ENCODE data around the gene SGIP1.
"Not testable (repeated sequence)": the region's sequence is repeated elsewhere in the genome, so short reads cannot be mapped to it uniquely, and the experiment has no call there.

The SGIP1 gene

GRCh38 chr1:66728021-66728420 is 194.1 kb downstream of the SGIP1 start:
- TF ChIP-seq CTCF (IDR thresholded peaks at IDR 0.05) = no peak
- no peaks in the 10 kb centered on the region for H3K9me3 ChIP-seq
- peaks cover 23 to 29% of the 10 kb centered on the region in 2 experiments for H3K4me1 ChIP-seq (ENCODE audit: control insufficient read depth in 1 of 2, insufficient read depth in 1 of 2, low read depth in 1 of 2, low read length in 1 of 2)
- H3K4me3 ChIP-seq (ENCODE audit: low read depth in 1 of 2, low read length in 1 of 2) = no peak overlapping the region
- H3K36me3 ChIP-seq = no peaks in the 10 kb centered on the region
- no peak overlapping the region for H3K27ac ChIP-seq
- no peaks in the 10 kb centered on the region for H3K27me3 ChIP-seq

GRCh38 chr1:66728716-66729115 is 194.8 kb downstream of the SGIP1 start:
- not testable (repeated sequence) for H3K4me3 ChIP-seq (ENCODE audit: low read depth in 1 of 2, low read length in 1 of 2); H3K9me3 ChIP-seq; H3K36me3 ChIP-seq; H3K27ac ChIP-seq; H3K27me3 ChIP-seq
- H3K4me1 ChIP-seq (ENCODE audit: control insufficient read depth in 1 of 2, insufficient read depth in 1 of 2, low read depth in 1 of 2, low read length in 1 of 2) = peaks cover 30 to 36% of the 10 kb centered on the region in 2 experiments

GRCh38 chr1:66729119-66729518 is 195.2 kb downstream of the SGIP1 start:
- no peak overlapping the region for H3K4me3 ChIP-seq (ENCODE audit: low read depth in 1 of 2, low read length in 1 of 2)
- no peaks in the 10 kb centered on the region for H3K27me3 ChIP-seq
- peaks cover 30 to 37% of the 10 kb centered on the region in 2 experiments for H3K4me1 ChIP-seq (ENCODE audit: control insufficient read depth in 1 of 2, insufficient read depth in 1 of 2, low read depth in 1 of 2, low read length in 1 of 2)
- no peaks in the 10 kb centered on the region for H3K9me3 ChIP-seq
- no peak for TF ChIP-seq CTCF (IDR thresholded peaks at IDR 0.05)
- no peak overlapping the region for H3K27ac ChIP-seq
- no peaks in the 10 kb centered on the region for H3K36me3 ChIP-seq

- Histone ChIP-seq H3K4me3 (ENCODE audit: low read depth in 1 of 2, low read length in 1 of 2) (no peak overlapping the region), H3K27ac (no peak overlapping the region)
- TF ChIP-seq CTCF (IDR thresholded peaks at IDR 0.05) = no peak
Measured at GRCh38 chr1:66729523-66729922, 195.6 kb downstream of the SGIP1 start.

GRCh38 chr1:66730462-66730861 is 196.5 kb downstream of the SGIP1 start:
- Histone ChIP-seq H3K27ac (no peak overlapping the region), H3K4me1 (ENCODE audit: control insufficient read depth in 1 of 2, insufficient read depth in 1 of 2, low read depth in 1 of 2, low read length in 1 of 2) (peaks cover 30 to 37% of the 10 kb centered on the region in 2 experiments), H3K9me3 (no peaks in the 10 kb centered on the region), H3K4me3 (ENCODE audit: low read depth in 1 of 2, low read length in 1 of 2) (no peak overlapping the region), H3K27me3 (no peaks in the 10 kb centered on the region), H3K36me3 (no peaks in the 10 kb centered on the region)
- TF ChIP-seq CTCF (IDR thresholded peaks at IDR 0.05) = no peak

More at GRCh38 chr1:66729523-66729922, 195.6 kb downstream of the SGIP1 start:
- Histone ChIP-seq H3K4me1 (ENCODE audit: control insufficient read depth in 1 of 2, insufficient read depth in 1 of 2, low read depth in 1 of 2, low read length in 1 of 2) (peaks cover 30 to 37% of the 10 kb centered on the region in 2 experiments), H3K9me3 (no peaks in the 10 kb centered on the region), H3K27me3 (no peaks in the 10 kb centered on the region), H3K36me3 (no peaks in the 10 kb centered on the region)

- H3K27me3 ChIP-seq = no peaks in the 10 kb centered on the region
- H3K4me3 ChIP-seq (ENCODE audit: low read depth in 1 of 2, low read length in 1 of 2) = no peak overlapping the region
- peaks cover 24 to 30% of the 10 kb centered on the region in 2 experiments for H3K4me1 ChIP-seq (ENCODE audit: control insufficient read depth in 1 of 2, insufficient read depth in 1 of 2, low read depth in 1 of 2, low read length in 1 of 2)
- no peaks in the 10 kb centered on the region for H3K9me3 ChIP-seq
- no peaks in the 10 kb centered on the region for H3K36me3 ChIP-seq
- no peak overlapping the region for H3K27ac ChIP-seq
- TF ChIP-seq CTCF (IDR thresholded peaks at IDR 0.05) = no peak
Measured at GRCh38 chr1:66731170-66731865, 197.4 kb downstream of the SGIP1 start.

All from neutrophil (primary cell).